Measurements from ENCODE around the gene ST6GALNAC6. TPM values are rescaled to one million over a fixed set of nuclear protein-coding genes. Genes with fewer than 3 reads are reported as not detected.
A peak's percentile ranks its signal among the peaks of the same experiment; 100 is the strongest.

ST6GALNAC6 gene
- total RNA-seq, 1 donor from 2014 or later = 14.3 TPM

- H3K9me3 ChIP-seq (ENCODE audit: low read depth) = no peaks in the 10 kb centered on the region
Measured at GRCh38 chr9:127905004-127905728, 5.8 kb upstream of the ST6GALNAC6 start.

GRCh38 chr9:127904561-127905003, 5.2 kb upstream of the ST6GALNAC6 start:
- Histone ChIP-seq H3F3A (ENCODE audit: low read depth) (peaks cover 7% of the 10 kb centered on the region), H3K27ac (no peak overlapping the region), H4K20me1 (ENCODE audit: low read depth) (no peaks in the 10 kb centered on the region), H3K4me1 (peaks cover 12% of the 10 kb centered on the region), H2AFZ (replicated peaks) (no peak overlapping the region), H3K36me3 (no peaks in the 10 kb centered on the region), H3K4me3 (no peak overlapping the region), H3K4me2 (no peak overlapping the region), H3K79me2 (ENCODE audit: low read depth) (no peaks in the 10 kb centered on the region), H3K27me3 (no peaks in the 10 kb centered on the region), H3K9me3 (ENCODE audit: low read depth) (no peaks in the 10 kb centered on the region), H3K9ac (no peak overlapping the region)
- Mint-ChIP-seq H3K27me3 (ENCODE audit: insufficient read depth, low read depth) (peaks cover 6% of the 10 kb centered on the region), H3K4me3 (peak overlapping the region; percentile 52), H3K27ac (peak overlapping the region; percentile 70), H3K4me1 (peaks cover 43% of the 10 kb centered on the region), H3K9me3 (no peaks in the 10 kb centered on the region), H3K36me3 (no peaks in the 10 kb centered on the region)
- TF ChIP-seq CTCF (IDR thresholded peaks at IDR 0.05) (no peak), EZH2phosphoT487 (IDR thresholded peaks at IDR 0.05) (no peak), EZH2 (IDR thresholded peaks at IDR 0.05) (no peak)
- DNase-seq (ENCODE audit: low spot score) = no peak

More at GRCh38 chr9:127905004-127905728, 5.8 kb upstream of the ST6GALNAC6 start:
- H3F3A ChIP-seq (ENCODE audit: low read depth) = peaks cover 7% of the 10 kb centered on the region
- H3K4me3 ChIP-seq = no peak overlapping the region
- Mint-ChIP-seq H3K36me3 (no peaks in the 10 kb centered on the region), H3K9me3 (no peaks in the 10 kb centered on the region), H3K4me1 (peaks cover 39% of the 10 kb centered on the region), H3K27ac (peak overlapping the region; percentile 22), H3K27me3 (ENCODE audit: insufficient read depth, low read depth) (peaks cover 7% of the 10 kb centered on the region), H3K4me3 (peak overlapping the region; percentile 13)
- no peaks in the 10 kb centered on the region for H3K27me3 ChIP-seq
- no peak overlapping the region for H3K4me2 ChIP-seq
- H3K4me1 ChIP-seq = peaks cover 12% of the 10 kb centered on the region
- DNase-seq (ENCODE audit: low spot score) = no peak
- H3K36me3 ChIP-seq = no peaks in the 10 kb centered on the region
- no peak overlapping the region for H3K27ac ChIP-seq
- TF ChIP-seq EZH2phosphoT487 (IDR thresholded peaks at IDR 0.05) (no peak), EZH2 (IDR thresholded peaks at IDR 0.05) (no peak), CTCF (IDR thresholded peaks at IDR 0.05) (no peak)
- no peak overlapping the region for H3K9ac ChIP-seq
- no peak overlapping the region for H2AFZ ChIP-seq (replicated peaks)
- no peaks in the 10 kb centered on the region for H3K79me2 ChIP-seq (ENCODE audit: low read depth)
- H4K20me1 ChIP-seq (ENCODE audit: low read depth) = no peaks in the 10 kb centered on the region

- no peak overlapping the region for H3K4me2 ChIP-seq
Measured at GRCh38 chr9:127903557-127904475, 4.4 kb upstream of the ST6GALNAC6 start.

More at GRCh38 chr9:127903557-127904475, 4.4 kb upstream of the ST6GALNAC6 start:
- Histone ChIP-seq H3K27ac (no peak overlapping the region), H3F3A (ENCODE audit: low read depth) (peaks cover 10% of the 10 kb centered on the region), H3K27me3 (no peaks in the 10 kb centered on the region), H3K36me3 (no peaks in the 10 kb centered on the region), H3K4me3 (no peak overlapping the region), H2AFZ (replicated peaks) (no peak overlapping the region), H3K4me1 (peaks cover 12% of the 10 kb centered on the region), H3K9ac (no peak overlapping the region), H3K9me3 (ENCODE audit: low read depth) (no peaks in the 10 kb centered on the region), H4K20me1 (ENCODE audit: low read depth) (no peaks in the 10 kb centered on the region), H3K79me2 (ENCODE audit: low read depth) (peaks cover 3% of the 10 kb centered on the region)
- Mint-ChIP-seq H3K36me3 (no peaks in the 10 kb centered on the region), H3K27ac (peak overlapping the region; percentile 70), H3K9me3 (no peaks in the 10 kb centered on the region), H3K27me3 (ENCODE audit: insufficient read depth, low read depth) (peaks cover 6% of the 10 kb centered on the region), H3K4me3 (peak overlapping the region; percentile 52), H3K4me1 (peaks cover 43% of the 10 kb centered on the region)
- TF ChIP-seq EZH2 (IDR thresholded peaks at IDR 0.05) = no peak
- TF ChIP-seq CTCF (IDR thresholded peaks at IDR 0.05) = no peak
- no peak for DNase-seq (ENCODE audit: low spot score)

Measured in neural progenitor cell (in vitro differentiated cells).